Glutamatergic neuron (in vitro differentiated cells): ENCODE measurements around the gene CCR7. TPM values are rescaled to one million over a fixed set of nuclear protein-coding genes. Genes with fewer than 3 reads are reported as not detected.
"Not testable (repeated sequence)": the region's sequence is repeated elsewhere in the genome, so short reads cannot be mapped to it uniquely, and the experiment has no call there.

Experiments used
- DNase-seq: peaks from one replicate; pipeline ENCODE4 v3.0.0; 2022
- H3K27ac Mint-ChIP-seq: one replicate; pipeline ENCODE4 v1.8.0; 2020; ENCODE audit warnings: mild to moderate bottlenecking, mixed read lengths, inconsistent platforms; ENCODE audit not compliant: unreplicated experiment
- H3K27me3 Mint-ChIP-seq: one replicate; pipeline ENCODE4 v1.8.0; 2020; ENCODE audit warnings: mild to moderate bottlenecking, moderate library complexity, mixed read lengths, inconsistent platforms; ENCODE audit not compliant: unreplicated experiment
- H3K36me3 Mint-ChIP-seq: one replicate; pipeline ENCODE4 v1.8.0; 2020; ENCODE audit warnings: mild to moderate bottlenecking, mixed read lengths, inconsistent platforms; ENCODE audit not compliant: unreplicated experiment
- H3K4me1 Mint-ChIP-seq: one replicate; pipeline ENCODE4 v1.8.0; 2020; ENCODE audit warnings: mild to moderate bottlenecking, low read depth, mixed read lengths, inconsistent platforms; ENCODE audit not compliant: unreplicated experiment
- H3K4me3 Mint-ChIP-seq: one replicate; pipeline ENCODE4 v1.8.0; 2020; ENCODE audit warnings: mild to moderate bottlenecking, mixed read lengths, inconsistent platforms; ENCODE audit not compliant: unreplicated experiment
- H3K9me3 Mint-ChIP-seq: one replicate; pipeline ENCODE4 v1.8.0; 2020; ENCODE audit warnings: mild to moderate bottlenecking, moderate library complexity, mixed read lengths, inconsistent platforms; ENCODE audit not compliant: unreplicated experiment
- total RNA-seq: library from RNA; stranded (reverse); fragmentation: NEBNext Ultra II Directional; extraction: Animal tissue kit (Norgen Biotek cat#: 25700); gene quantifications from one replicate; pipeline ENCODE4 v1.2.1, GENCODE V29; 2021; ENCODE audit not compliant: unreplicated experiment
- TF ChIP-seq, protein P1 (sequence below): fragments of 200-600 bp; sonication (generic); IDR thresholded peaks from one replicate; pipeline ENCODE4 v1.5.0; 2021; ENCODE audit not compliant: partially characterized antibody, unreplicated experiment

CCR7 gene
- total RNA-seq, 1 donor from 2014 or later = not detected

DNA sequence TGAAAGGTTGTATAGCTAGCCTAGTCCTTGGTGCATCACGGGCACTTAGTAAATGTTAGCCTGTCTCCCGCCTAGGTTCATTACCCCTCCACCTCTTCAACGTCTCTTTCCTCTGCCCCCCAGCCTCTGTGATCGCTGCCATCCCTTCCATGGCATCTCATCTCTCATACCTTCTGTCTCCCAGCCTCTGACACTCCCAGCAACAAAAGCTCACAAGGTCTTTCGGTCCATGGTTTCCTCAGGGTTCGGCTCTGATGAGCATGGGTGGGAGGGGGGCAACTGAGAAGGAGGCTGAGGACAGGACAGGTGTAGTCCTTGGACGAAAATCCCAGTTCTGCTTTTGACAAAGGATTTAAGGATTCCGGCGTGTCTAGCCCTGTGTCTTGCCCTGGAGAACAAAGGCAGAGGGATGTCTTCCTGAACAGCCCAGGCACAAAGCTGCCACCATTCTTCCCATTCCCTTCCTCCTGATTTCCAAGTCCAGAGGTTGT, 16.7 kb downstream of the CCR7 start:
- Mint-ChIP-seq H3K36me3 (no peaks in the 10 kb centered on the region), H3K27ac (peak overlapping the region; percentile 18), H3K4me3 (no peak overlapping the region), H3K27me3 (peaks cover 5% of the 10 kb centered on the region), H3K4me1 (peaks cover 26% of the 10 kb centered on the region), H3K9me3 (peaks cover 3% of the 10 kb centered on the region)
- DNase-seq = no peak
- TF ChIP-seq, protein P1, sequence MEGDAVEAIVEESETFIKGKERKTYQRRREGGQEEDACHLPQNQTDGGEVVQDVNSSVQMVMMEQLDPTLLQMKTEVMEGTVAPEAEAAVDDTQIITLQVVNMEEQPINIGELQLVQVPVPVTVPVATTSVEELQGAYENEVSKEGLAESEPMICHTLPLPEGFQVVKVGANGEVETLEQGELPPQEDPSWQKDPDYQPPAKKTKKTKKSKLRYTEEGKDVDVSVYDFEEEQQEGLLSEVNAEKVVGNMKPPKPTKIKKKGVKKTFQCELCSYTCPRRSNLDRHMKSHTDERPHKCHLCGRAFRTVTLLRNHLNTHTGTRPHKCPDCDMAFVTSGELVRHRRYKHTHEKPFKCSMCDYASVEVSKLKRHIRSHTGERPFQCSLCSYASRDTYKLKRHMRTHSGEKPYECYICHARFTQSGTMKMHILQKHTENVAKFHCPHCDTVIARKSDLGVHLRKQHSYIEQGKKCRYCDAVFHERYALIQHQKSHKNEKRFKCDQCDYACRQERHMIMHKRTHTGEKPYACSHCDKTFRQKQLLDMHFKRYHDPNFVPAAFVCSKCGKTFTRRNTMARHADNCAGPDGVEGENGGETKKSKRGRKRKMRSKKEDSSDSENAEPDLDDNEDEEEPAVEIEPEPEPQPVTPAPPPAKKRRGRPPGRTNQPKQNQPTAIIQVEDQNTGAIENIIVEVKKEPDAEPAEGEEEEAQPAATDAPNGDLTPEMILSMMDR = no peak

DNA sequence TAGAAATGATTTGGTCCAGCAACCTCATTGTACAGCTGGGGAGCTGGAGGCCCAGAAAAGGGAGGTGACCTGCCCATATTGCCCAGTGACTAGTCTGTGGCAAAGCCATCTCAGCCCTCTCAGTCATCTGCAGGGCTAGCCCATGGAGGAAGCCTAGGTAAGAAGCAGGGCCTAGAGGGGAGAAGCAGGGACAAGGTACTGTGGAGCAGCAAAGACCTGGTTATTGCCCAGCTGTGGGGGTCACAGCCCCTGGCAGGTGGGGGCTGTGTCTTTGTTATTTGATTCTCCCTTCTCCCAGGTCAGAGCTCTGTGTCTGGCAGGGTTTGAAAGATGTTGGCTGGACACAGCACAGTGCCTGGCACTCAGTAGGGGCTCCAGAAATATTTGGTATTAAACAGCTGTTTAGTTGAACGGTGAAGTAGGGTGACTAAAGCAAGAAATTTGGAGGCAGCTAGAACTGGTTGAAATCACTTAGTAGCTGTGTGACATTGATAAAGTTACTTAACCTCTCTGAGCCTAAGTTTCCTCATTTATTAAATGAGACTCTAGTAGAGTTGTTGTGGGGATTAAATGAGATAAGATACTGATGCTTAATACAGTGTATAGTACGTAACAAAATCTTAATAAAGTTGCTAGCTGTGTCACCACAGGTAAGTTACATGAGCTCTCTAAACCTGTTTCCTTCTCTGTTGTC, 17.3 kb downstream of the CCR7 start:
- H3K27ac Mint-ChIP-seq = peak overlapping the region; percentile 18
- H3K4me3 Mint-ChIP-seq = no peak overlapping the region
- peaks cover 3% of the 10 kb centered on the region for H3K9me3 Mint-ChIP-seq
- TF ChIP-seq, protein P1 = no peak
- DNase-seq = no peak
- H3K4me1 Mint-ChIP-seq = peaks cover 30% of the 10 kb centered on the region
- H3K27me3 Mint-ChIP-seq = peaks cover 7% of the 10 kb centered on the region
- no peaks in the 10 kb centered on the region for H3K36me3 Mint-ChIP-seq

DNA sequence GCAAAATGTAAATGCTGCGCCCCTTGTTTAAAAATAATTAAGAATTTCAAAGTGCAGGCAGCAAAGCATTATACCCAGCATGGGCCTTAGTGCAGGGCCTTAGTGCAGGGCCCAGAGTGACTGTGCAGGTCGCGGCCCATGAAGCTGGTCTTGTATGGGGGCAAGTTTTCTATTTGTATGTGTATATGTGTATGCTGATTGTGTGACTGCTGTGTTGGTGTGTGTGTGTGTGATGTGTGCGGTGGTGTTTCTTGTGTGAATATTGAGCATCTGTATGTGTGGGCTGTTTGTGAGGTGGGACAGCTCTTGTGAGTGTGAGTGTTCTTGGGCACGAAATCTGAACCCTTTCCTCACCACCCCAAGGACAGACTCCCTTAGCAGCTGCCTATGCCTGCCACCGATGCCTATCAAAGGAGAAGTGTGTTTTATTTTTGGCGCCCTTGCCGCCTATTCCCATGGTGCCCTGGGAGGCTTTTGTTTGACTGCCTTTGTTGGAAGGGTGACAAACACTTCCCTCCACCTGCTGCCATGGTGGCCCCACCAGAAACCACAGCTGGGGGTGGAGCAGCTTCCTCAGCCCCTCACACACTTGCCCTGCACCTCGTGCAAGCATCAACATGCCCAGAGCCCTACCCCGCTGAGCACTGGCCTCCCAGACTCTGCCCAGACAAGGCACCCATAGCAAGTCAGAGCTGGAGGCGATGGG, 18.0 kb downstream of the CCR7 start:
- no peak for DNase-seq
- Mint-ChIP-seq H3K27ac (no peak overlapping the region), H3K4me1 (peaks cover 30% of the 10 kb centered on the region), H3K9me3 (peaks cover 3% of the 10 kb centered on the region), H3K27me3 (peaks cover 7% of the 10 kb centered on the region), H3K36me3 (no peaks in the 10 kb centered on the region), H3K4me3 (no peak overlapping the region)
- TF ChIP-seq, protein P1 = no peak

- H3K4me1 Mint-ChIP-seq = peaks cover 27% of the 10 kb centered on the region
- H3K36me3 Mint-ChIP-seq, DNase-seq, H3K27ac Mint-ChIP-seq, H3K4me3 Mint-ChIP-seq, H3K9me3 Mint-ChIP-seq, H3K27me3 Mint-ChIP-seq: not testable (repeated sequence)
Measured at GRCh38 chr17:40546497-40546896, 18.8 kb downstream of the CCR7 start.

DNA sequence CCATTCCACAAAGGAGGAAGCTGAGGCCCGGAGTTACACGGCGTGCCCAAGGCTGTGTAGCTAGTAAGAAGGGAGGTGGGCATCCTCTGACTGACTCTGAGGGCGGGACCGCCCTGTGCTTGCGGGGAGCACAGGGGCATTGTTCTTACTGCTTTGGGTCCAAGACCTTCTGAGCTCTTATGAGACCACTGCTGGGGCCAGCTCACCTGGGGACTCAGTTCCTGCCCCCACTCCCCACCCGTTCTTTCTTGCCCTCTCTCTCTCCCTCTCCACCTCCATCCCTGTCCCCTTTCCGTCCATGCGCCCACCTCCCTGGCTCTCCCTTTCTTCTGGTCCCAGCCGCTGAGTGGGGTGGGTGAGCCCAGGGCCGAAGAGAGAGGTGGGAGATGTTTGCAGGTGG, 19.6 kb downstream of the CCR7 start:
- Mint-ChIP-seq H3K27ac (no peak overlapping the region), H3K9me3 (peaks cover 5% of the 10 kb centered on the region), H3K4me3 (no peak overlapping the region), H3K36me3 (no peaks in the 10 kb centered on the region), H3K27me3 (peaks cover 11% of the 10 kb centered on the region), H3K4me1 (peaks cover 25% of the 10 kb centered on the region)
- TF ChIP-seq, protein P1 = no peak
- DNase-seq = no peak
